Activated CD4-positive, alpha-beta T cell treated with anti-CD3 and anti-CD28 coated beads for 48 hours (primary cell): Measurements from ENCODE around the gene ATP8B1.

Source experiments
- DNase-seq: peaks from one replicate; pipeline ENCODE4 v3.0.0-alpha.2; 2020

Gene ATP8B1

GRCh38 chr18:57715671-57716070, 87.4 kb downstream of the ATP8B1 start:
- DNase-seq = no peak

DNA sequence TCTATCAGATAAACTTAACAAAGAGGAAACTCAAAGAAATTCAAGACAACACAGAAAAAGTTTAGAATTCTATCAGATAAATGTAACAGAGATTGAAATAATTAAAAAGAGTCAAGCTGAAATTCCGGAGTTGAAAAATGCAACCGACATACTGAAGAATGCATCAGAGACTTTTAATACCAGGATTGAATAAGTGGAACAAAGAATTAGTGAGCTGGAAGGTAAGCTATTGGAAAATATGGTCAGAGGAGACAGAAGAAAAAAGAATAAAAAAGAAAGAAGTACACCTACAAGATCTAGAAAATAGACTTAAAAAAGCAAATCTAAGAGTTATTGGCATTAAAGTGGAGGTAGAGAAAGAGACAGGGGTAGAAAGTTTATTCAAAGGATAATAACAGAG, 88.0 kb downstream of the ATP8B1 start:
- no peak for DNase-seq

GRCh38 chr18:57710226-57710625, 92.9 kb downstream of the ATP8B1 start:
- no peak for DNase-seq

DNA sequence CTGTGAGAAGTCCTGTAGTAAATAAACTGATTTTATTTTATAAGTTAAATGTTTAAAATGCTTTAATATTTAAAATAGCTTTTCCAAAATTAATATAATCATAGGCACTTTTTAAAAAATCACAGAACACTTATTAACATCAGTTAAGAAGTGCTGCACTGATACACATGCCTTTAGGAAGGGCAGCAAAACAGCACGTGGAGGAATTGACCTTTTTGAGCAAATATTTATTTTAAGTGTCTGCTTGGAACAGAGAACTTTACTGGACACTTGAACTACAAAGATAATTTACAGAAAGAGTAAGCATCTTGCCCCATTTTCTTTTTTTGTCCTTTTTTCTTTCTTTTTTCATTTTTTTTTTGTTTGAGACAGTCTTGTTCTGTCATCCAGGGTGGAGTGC, 93.8 kb downstream of the ATP8B1 start:
- DNase-seq = no peak

DNA sequence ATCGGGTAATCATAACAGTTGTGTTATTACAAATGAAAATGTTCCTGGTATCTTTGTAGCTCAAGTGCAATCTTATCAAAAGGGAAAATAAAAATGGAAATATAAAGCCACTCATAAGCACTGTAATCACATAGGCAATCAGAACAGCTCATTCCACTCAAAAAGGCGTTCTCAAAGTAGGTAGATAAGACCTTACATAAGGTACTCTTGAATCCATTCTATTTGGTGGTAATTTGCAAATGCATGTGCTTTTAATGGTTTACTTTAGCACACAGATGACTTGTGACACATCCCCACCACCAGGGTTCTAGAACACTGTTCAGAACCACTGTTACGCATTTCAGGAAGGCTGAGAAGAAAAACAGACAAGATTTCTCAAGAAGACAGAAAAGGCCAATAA, 94.8 kb downstream of the ATP8B1 start:
- no peak for DNase-seq

GRCh38 chr18:57705832-57706595, 97.1 kb downstream of the ATP8B1 start:
- no peak for DNase-seq

DNA sequence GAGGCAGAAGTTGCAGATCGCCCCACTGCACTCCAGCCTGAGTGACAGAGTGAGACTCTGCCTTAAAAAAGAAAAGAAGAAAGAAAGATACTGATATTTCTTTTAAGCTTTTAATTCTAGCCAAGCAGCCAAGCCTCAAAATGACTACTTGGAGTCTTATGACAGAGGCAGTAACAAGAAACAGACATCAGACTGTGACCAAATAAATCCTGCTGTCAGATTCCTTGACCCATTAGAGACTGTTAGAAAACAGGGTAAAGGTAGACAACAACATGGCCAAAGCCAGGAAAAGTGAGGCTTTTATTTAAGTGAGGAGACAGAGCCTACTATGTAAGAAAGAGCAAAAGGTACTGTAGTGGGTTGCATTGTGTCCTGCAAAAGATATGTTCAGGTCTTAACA, 98.1 kb downstream of the ATP8B1 start:
- no peak for DNase-seq

DNA sequence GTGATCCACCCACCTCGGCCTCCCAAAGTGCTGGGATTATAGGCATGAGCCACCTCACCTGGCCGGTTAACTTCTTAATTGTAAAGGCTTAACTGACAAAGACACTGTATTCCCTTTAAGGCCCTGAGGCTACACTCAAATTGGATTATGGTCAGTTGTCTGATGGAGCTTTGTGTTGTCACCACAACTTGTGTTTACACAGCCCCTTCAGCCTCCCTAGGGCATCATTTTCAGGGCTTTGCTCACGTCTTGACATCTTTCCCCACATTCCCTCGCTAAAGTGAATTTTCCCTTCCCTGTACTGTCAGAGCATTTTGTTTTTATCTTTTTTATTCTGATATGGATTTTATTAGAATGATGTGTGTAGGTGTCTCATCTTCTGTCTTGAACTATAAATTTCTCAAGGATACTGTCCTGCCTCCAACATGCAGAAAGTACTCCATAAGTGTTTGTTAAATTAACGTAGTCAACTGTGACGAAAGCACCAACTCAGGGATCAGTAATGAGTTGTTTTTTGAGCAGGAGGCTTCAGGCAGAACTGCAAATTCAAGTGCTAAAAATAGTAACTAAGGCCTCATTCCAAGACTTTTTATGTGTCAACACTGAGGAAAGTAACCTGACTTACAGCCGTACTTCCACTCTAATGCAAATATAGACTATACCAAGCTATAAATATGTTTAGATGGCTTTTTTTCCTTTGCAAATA, 104.4 kb downstream of the ATP8B1 start:
- no peak for DNase-seq

- no peak for DNase-seq
Observed at GRCh38 chr18:57697426-57697825, 105.7 kb downstream of the ATP8B1 start.

- DNase-seq = no peak
Observed at GRCh38 chr18:57696271-57696670, 106.8 kb downstream of the ATP8B1 start.

GRCh38 chr18:57691363-57691762, 111.8 kb downstream of the ATP8B1 start:
- DNase-seq = no peak

DNA sequence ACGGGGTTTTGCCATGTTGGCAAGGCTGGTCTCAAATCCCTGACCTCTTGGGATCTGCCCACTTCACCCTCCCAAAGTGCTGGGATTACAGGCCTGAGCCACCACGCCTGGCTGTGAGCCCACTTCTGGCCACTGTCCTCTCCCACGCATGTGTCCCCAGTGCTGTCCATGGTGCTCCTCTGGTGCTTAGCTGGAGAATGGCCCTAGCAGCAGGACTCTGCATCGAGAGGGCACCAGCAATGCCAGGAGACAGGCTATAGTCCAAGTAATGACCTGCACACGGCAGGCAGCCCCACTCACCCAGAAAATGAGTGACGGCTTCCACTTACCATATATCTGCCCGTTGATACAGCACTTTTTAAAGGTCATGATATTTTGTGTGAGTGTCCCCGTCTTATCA, 115.1 kb downstream of the ATP8B1 start:
- DNase-seq = no peak

DNA sequence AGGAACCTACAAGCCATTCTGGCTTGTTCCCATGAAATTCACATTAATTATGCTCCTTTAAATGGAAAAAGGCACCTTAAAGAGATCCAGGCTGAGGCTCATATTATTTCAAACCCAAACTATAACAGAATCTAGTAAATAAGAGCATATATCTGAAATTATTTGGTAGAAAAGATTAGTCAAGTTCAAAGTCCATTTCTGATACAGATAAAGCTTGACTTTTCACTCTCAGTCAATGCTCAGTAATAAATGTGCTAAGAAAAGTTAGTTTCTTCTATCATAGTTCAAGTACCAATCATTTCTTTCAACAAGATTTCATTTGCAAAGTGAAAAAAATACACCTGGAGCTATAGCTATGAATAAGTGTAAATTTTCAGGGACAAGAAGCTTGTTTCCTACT, 119.6 kb downstream of the ATP8B1 start:
- no peak for DNase-seq

- DNase-seq = no peak
Observed at GRCh38 chr18:57677262-57678211, 125.6 kb downstream of the ATP8B1 start.

- no peak for DNase-seq
Observed at GRCh38 chr18:57674891-57675290, 128.2 kb downstream of the ATP8B1 start.

DNA sequence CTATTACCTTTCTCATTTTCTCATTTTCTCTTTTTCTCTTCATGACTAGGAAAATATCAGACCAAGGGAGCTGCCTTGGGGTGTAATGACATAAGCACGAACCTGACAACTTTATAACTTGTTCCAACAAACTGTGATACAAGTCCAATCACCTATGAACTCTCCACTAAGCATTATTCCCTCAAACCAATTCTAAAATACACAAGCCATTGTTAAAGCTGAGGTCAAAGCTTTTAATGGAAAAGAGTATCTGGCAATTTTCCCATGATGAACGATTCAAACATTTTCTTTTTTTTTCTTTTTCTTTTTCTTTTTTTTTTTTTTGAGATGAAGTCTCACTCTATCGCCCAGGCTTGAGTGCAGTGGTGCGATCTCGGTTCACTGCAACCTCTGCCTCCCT, 133.1 kb downstream of the ATP8B1 start:
- DNase-seq = no peak

GRCh38 chr18:57668021-57668420, 135.1 kb downstream of the ATP8B1 start:
- no peak for DNase-seq

GRCh38 chr18:57666818-57667497, 136.2 kb downstream of the ATP8B1 start:
- no peak for DNase-seq

DNA sequence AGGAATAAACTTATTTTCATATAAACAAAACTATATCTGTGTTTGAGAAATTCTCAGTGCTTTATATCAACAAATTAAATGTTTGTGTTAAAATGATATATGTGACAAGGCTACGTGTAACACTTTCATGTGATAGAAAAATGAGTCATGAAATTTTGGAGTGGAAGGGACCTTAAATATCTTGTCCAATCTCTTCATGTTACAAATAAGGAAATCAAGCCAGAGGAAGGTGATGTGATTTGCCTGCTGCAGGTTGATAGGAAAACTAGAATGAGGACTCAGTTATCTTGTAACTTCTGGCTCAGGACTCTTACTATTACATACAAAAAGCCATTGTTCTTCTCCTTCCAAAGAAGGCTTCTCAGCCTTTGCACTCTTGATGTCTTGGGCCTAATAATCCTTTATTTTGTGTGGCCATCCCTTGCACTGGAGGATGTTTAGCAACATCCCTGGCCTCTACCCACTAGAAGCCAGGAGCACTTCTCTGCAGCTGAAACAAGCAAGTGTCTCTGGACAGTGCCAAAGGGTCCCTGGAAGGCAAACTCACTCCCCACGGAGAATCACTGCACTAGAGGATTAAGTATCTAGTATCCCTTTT, 138.4 kb downstream of the ATP8B1 start:
- no peak for DNase-seq

DNA sequence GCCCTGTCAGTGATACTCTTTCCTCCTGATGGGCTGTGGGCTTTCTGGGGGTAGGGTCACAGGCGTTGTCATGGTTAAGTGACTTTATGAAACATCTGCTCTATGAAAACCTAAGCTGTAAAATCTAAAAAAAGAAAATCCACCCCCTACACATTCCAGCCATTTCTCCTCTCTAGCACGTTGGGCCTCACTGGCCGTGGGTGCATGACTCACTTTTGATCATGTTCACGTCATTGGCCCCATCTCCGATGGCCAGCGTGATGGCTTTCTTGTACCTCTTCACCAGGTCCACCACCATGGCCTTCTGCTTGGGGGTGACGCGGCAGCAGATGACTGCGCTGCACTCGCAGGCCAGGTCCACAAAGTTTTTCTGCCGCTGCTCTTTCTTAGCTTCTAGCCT, 142.2 kb downstream of the ATP8B1 start:
- no peak for DNase-seq

DNA sequence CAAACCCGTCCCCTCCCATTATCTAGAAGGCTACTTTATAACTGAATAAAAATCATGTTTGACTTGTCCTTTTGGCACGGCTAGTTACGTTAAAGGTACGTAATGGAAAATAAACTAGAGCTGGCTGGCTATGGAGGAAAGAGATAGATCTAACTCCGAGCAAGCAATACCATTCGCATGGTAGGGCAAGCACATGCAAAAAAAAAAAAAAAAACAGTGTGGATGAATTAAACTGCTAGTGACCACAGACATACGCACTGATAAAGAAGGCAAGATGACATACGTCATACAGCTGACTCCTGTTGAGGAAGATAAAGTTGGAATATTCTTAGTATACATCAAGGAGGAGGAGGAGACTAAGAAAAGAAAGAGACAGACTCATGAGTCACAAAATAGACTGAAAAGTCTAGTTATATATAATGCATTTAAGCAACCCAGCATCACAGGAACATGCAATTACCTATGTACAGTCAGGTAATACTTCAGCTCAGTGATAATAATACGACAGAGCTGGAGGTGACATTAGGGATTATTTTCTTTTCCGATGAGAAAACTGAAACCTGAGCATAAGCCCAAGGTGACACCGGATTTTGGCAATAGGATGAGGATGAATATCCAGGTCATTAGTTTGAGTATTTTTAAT, 143.5 kb downstream of the ATP8B1 start:
- no peak for DNase-seq

DNA sequence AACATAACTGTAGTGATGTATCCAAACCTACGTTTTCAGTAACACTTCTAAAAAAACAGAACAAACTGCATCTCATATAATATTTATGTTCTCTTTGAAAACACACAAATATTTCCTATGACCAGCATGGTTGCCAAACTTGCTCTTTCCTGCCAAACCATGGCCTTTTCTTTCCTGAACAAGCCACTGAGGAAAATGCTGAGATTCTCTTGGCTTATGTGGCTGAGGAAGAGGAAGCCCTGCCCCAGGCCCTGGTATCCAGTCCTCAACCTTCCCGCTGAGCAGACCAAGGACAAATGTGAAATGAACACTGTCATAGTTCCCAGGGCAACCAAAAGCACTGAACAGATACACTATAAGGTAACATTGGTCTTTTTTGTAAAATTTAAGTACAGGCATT, 145.6 kb downstream of the ATP8B1 start:
- no peak for DNase-seq
